ENCODE results near the gene KIAA0232.

The KIAA0232 gene

GRCh38 chr4:6852582-6852981 is 70.1 kb downstream of the KIAA0232 start:
- no peaks in the 10 kb centered on the region for H3F3A ChIP-seq (ENCODE audit: insufficient read depth, low read length)
- H3K79me2 ChIP-seq (ENCODE audit: low read length), result peaks cover 6% of the 10 kb centered on the region

GRCh38 chr4:6854098-6854744 is 71.7 kb downstream of the KIAA0232 start:
- TF ChIP-seq EZH2phosphoT487 (IDR thresholded peaks at IDR 0.05; ENCODE audit: low read length) (no peak), EZH2 (optimal IDR thresholded peaks at IDR 0.05; ENCODE audit: low read depth, low read length) (no peak), CTCF (IDR thresholded peaks at IDR 0.05; ENCODE audit: low read length) (no peak)
- H3K79me2 ChIP-seq (ENCODE audit: low read length), result peaks cover 6% of the 10 kb centered on the region
- H3K9me2 ChIP-seq (replicated peaks; ENCODE audit: insufficient read depth, low read length), result no peaks in the 10 kb centered on the region
- no peak overlapping the region for H3K4me3 ChIP-seq (ENCODE audit: low read length)
- H3K4me2 ChIP-seq (ENCODE audit: low read depth, low read length), result no peak overlapping the region
- no peaks in the 10 kb centered on the region for H3K36me3 ChIP-seq (replicated peaks; ENCODE audit: insufficient read depth, low read length)
- H3K9ac ChIP-seq (ENCODE audit: low read length), result no peak overlapping the region
- no peak overlapping the region for H3K27ac ChIP-seq (ENCODE audit: low read length)
- no peak for DNase-seq
- no peaks in the 10 kb centered on the region for H3K27me3 ChIP-seq (replicated peaks; ENCODE audit: insufficient read depth, low read length)
- H3K9me3 ChIP-seq (replicated peaks; ENCODE audit: insufficient read depth, low read length), result no peaks in the 10 kb centered on the region
- H2AFZ ChIP-seq (ENCODE audit: low read length), result no peak overlapping the region
- H3K4me1 ChIP-seq (ENCODE audit: low read length), result no peaks in the 10 kb centered on the region
- H3F3A ChIP-seq (ENCODE audit: insufficient read depth, low read length), result no peaks in the 10 kb centered on the region
- no peaks in the 10 kb centered on the region for H4K20me1 ChIP-seq (ENCODE audit: insufficient read depth, low read length)

More at GRCh38 chr4:6852582-6852981, 70.1 kb downstream of the KIAA0232 start:
- Histone ChIP-seq H3K4me2 (ENCODE audit: low read depth, low read length) (no peak overlapping the region), H3K36me3 (replicated peaks; ENCODE audit: insufficient read depth, low read length) (no peaks in the 10 kb centered on the region), H3K27ac (ENCODE audit: low read length) (no peak overlapping the region), H3K27me3 (replicated peaks; ENCODE audit: insufficient read depth, low read length) (no peaks in the 10 kb centered on the region), H2AFZ (ENCODE audit: low read length) (no peak overlapping the region), H3K9me3 (replicated peaks; ENCODE audit: insufficient read depth, low read length) (no peaks in the 10 kb centered on the region), H3K9me2 (replicated peaks; ENCODE audit: insufficient read depth, low read length) (no peaks in the 10 kb centered on the region), H3K4me1 (ENCODE audit: low read length) (no peaks in the 10 kb centered on the region), H3K9ac (ENCODE audit: low read length) (no peak overlapping the region), H3K4me3 (ENCODE audit: low read length) (no peak overlapping the region), H4K20me1 (ENCODE audit: insufficient read depth, low read length) (no peaks in the 10 kb centered on the region)
- DNase-seq, result no peak
- TF ChIP-seq EZH2 (optimal IDR thresholded peaks at IDR 0.05; ENCODE audit: low read depth, low read length), result no peak
- no peak for TF ChIP-seq EZH2phosphoT487 (IDR thresholded peaks at IDR 0.05; ENCODE audit: low read length)
- no peak for TF ChIP-seq CTCF (IDR thresholded peaks at IDR 0.05; ENCODE audit: low read length)

GRCh38 chr4:6855692-6856297 is 73.3 kb downstream of the KIAA0232 start:
- no peaks in the 10 kb centered on the region for H3K4me1 ChIP-seq (ENCODE audit: low read length)
- no peak overlapping the region for H3K4me3 ChIP-seq (ENCODE audit: low read length)
- H3K27ac ChIP-seq (ENCODE audit: low read length), result no peak overlapping the region
- no peak overlapping the region for H3K4me2 ChIP-seq (ENCODE audit: low read depth, low read length)
- DNase-seq, result no peak
- no peak overlapping the region for H3K9ac ChIP-seq (ENCODE audit: low read length)
- no peaks in the 10 kb centered on the region for H3K9me2 ChIP-seq (replicated peaks; ENCODE audit: insufficient read depth, low read length)
- TF ChIP-seq CTCF (IDR thresholded peaks at IDR 0.05; ENCODE audit: low read length), result no peak
- no peak for TF ChIP-seq EZH2phosphoT487 (IDR thresholded peaks at IDR 0.05; ENCODE audit: low read length)
- TF ChIP-seq EZH2 (optimal IDR thresholded peaks at IDR 0.05; ENCODE audit: low read depth, low read length), result no peak
- no peaks in the 10 kb centered on the region for H3K27me3 ChIP-seq (replicated peaks; ENCODE audit: insufficient read depth, low read length)
- H2AFZ ChIP-seq (ENCODE audit: low read length), result no peak overlapping the region
- no peaks in the 10 kb centered on the region for H4K20me1 ChIP-seq (ENCODE audit: insufficient read depth, low read length)
- no peaks in the 10 kb centered on the region for H3K9me3 ChIP-seq (replicated peaks; ENCODE audit: insufficient read depth, low read length)
- H3F3A ChIP-seq (ENCODE audit: insufficient read depth, low read length), result no peaks in the 10 kb centered on the region
- H3K79me2 ChIP-seq (ENCODE audit: low read length), result peaks cover 6% of the 10 kb centered on the region
- H3K36me3 ChIP-seq (replicated peaks; ENCODE audit: insufficient read depth, low read length), result no peaks in the 10 kb centered on the region; the same call in 1 of the 2 replicates
